ENCODE measurements around the gene SCG2.

Gene SCG2, protein sequence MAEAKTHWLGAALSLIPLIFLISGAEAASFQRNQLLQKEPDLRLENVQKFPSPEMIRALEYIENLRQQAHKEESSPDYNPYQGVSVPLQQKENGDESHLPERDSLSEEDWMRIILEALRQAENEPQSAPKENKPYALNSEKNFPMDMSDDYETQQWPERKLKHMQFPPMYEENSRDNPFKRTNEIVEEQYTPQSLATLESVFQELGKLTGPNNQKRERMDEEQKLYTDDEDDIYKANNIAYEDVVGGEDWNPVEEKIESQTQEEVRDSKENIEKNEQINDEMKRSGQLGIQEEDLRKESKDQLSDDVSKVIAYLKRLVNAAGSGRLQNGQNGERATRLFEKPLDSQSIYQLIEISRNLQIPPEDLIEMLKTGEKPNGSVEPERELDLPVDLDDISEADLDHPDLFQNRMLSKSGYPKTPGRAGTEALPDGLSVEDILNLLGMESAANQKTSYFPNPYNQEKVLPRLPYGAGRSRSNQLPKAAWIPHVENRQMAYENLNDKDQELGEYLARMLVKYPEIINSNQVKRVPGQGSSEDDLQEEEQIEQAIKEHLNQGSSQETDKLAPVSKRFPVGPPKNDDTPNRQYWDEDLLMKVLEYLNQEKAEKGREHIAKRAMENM

DNA sequence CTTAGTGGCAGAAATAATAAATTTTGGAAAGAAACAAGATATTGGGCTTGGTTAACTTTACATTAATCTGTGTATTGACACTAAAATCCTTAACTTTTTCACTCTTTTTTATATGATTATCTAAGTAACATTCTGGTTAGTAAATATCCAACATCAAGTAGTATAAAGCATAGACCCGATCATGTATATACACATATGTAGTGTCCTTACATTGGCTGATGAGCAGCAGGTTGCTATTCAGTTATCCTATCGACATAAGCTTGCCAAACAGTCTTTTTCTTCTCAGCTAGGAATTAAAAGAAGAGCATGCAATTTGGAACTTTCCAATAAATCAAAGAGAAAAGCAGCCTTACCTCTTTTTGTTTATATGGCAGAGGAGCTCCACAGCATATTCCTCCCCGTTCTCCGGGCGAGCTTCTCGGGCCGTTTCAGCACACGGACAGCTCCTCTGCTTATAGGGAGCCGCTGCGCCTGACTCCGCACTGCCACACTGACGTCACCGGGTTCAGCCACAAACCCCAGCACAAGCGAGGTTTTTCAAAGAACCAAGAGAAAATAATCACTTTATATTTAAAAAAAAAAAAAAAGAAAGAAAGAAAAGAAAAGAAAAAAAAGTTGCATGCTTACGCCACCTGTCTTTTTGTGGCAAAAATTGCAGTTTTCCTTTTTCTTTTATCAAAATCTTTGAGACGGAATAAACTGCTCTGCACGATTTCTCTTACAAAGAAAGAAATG lies at the start of gene SCG2:
Gene SCG2, minus strand, starts transcription at position 430 of the 735 bp plus-strand sequence. CDS start 3,079 bp downstream, outside the sequence.
- DNase-seq: peak; percentile 84 to 89

DNA sequence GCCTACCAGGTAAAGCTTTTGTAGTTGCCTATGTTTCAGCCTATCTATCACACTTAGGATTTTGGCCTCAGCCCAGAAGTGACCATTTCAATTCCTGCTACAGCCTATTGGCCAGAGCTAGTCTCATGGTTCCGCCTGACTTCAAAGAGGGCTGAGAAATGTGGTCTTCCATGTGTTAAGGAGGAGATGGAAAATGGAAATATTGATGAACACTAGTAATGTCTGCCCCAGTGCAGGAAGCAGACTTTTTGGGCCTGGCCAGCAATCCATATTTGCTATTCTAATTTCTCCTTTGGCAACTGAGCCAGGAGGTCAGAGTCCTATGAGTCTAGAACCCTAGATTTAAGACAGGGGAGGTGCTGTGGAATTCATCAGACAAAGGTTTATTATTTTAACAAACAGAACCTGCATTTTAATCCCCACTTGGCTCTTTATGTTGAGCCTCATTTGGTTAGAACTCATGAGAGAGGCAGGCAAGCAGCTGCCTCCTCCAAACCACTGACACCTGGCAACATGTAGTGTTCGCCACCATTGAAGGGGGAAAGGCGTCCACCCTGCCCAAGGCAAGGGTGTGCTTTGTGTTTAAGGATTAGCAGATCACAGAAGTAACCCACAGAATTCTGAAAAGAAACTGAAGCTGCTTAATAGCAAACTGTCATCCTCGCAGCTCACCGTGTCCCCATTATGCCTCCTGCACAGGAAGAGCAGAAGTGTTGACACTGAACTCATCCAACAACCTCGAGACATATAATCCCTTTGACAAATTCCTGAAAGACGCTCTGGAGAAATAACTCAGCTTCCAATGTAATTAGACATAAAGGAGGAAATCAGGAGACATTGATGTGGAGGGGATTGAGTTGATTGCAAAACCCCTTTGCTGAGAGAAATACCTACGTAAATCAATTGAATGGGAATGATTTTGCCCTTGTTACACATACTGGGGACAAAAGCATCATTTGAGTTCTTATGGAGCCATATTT lies 47.7 kb upstream of the SCG2 start:
- no peak for DNase-seq

GRCh38 chr2:223648755-223649154 lies 46.6 kb upstream of the SCG2 start:
- no peak for DNase-seq

DNA sequence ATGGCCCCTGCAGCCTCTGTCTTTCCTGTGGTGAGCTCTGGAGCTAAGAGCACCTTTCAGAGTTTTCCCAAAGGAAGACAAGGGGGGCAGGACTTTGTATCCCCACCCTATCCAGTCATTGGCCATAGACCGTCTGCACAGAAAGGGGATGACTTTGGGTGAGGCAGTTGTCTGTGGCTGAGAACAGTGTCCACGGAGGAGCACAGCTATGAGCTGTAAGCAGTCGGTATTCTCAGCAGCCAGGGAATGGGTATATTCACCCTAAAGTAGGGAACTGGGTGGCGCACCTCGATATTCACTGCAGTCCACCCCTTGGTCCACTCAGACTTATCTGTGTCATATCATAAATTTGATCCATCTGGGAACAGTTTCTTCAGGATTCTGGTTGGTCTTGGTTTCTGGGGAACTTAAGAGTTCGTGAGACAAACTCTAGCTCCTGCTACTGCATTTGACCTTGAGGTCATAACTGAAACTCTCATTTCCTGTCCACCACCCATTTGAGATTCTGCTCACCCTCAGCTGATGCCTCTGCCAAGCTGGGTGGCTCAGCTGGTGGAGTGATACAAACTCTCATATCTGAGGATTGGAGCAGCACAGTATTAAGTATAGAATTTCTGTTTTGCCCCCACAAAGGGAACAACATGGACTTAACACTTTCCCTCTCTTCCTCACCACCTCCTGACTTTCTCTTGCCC lies 45.2 kb upstream of the SCG2 start:
- no peak for DNase-seq

- DNase-seq: no peak
Observed at GRCh38 chr2:223644136-223644535, 42.0 kb upstream of the SCG2 start.

DNA sequence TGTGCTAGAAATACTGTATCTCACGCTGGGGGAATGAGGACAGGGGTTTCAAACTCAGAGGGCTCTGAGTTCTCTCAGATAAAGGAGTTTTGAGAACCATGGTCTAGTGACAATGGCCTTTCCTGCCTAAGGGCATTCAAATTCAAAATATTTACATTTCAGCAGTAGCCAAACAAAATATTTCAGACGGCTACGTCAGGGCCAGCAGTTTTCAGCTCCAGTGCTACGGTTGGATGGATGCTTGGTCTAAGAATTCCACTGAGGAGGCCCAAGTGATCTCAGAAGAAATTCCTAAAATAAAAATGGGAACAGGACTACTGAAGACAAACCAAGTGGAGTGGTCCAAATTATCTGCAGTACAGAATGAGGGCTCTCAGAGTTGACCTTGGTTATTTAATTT lies 41.1 kb upstream of the SCG2 start:
- DNase-seq: peak in 1 of 2 experiments; percentile 10

- no peak for DNase-seq
Observed at GRCh38 chr2:223642506-223642905, 40.3 kb upstream of the SCG2 start.

- DNase-seq: peak in 1 of 2 experiments; percentile 43
Observed at GRCh38 chr2:223641082-223641481, 38.9 kb upstream of the SCG2 start.

DNA sequence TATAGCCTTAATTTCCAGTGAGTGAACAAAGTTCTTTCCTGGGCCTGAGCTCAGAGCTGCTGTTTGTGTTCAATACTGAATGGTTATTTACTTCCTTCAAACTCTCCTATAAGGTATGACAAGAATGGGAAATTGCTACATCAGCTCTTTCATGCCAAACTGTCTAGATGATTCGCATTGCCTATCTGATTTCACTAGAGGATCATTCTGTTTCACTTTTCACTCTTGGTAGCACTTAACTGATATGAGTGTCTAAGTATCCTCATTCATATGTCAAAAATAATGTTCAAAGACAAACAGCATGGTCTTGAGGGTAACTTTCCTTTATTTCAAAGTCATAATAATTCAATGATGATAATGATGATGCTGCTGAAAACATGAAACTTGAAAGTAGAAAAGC lies 32.9 kb upstream of the SCG2 start:
- no peak for DNase-seq

DNA sequence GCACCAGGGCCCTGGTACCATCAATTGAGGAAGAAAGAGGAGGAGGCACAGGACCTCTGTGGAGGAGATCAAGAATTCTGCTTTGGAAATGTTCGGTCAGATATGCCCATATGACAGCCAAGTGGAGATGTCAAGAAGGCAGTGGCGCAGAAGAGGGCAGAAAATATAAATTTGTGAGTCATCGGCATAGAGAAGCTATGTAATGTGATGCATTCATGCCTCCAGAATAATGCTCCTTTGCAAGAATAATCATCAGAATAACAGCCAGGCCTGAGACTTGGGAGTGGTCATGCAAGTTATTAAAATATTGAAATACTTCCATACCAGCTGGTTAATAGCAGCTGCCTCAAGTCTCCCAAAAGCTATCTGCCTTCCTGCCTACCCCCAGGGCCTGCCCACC lies 32.1 kb upstream of the SCG2 start:
- DNase-seq: no peak

DNA sequence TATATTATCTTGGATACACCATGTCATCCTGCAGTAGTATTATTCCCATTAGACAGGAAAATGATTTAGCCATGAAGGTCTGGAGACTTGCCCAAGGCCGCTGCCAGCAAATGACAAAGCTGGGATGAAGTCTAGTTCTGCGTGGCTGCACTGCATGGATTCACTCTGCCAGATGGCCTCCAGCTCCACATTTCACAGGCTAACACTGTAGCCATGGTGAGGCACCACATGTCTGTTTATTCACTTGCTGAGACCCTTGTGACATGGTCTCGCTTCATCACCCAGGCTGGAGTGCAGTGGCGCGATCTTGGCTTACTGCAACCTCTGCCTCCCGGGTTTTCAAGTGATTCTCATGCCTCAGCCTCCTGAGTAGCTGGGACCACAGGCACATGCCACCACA lies 31.5 kb upstream of the SCG2 start:
- peak in 1 of 2 experiments; percentile 54 for DNase-seq

- no peak for DNase-seq
Observed at GRCh38 chr2:223632826-223633225, 30.7 kb upstream of the SCG2 start.

DNA sequence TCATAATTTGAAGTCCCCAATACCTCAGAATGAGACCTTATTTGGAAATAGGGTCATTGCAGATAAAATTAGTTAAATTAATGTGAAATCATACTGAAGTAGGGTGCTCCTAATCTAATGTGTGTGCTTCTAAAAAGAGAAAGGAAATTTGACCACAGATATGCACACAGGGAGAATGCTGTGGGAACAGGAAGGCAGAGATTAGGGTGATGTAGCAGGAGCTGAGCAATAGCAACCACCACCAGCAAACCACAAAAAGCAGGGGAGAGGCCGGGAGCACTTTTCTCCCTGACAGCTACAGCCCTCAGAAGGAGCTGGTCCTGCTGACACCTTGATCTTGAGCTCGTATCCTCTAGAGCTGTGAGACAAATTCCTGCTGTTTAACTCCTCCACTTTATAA lies 24.6 kb upstream of the SCG2 start:
- DNase-seq: no peak

DNA sequence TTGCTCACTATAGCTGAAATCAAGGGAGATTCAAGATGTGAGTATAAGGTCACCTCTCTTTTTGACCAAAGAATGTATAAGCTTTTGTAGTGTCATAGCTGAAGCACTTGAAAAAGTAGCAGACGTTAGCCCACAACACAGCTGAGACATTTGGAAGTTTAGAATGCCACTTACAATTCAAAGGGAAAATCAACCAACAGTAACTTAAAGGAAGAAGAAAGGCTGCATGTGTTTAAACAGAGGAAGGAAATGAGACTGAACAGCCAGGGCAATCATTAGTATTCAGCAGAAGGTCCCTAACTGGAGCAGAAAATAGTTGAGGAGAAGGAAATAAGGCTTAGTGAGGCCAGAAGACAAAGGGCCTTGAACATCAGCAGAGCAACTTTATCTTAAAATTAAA lies 23.5 kb upstream of the SCG2 start:
- DNase-seq: no peak

DNA sequence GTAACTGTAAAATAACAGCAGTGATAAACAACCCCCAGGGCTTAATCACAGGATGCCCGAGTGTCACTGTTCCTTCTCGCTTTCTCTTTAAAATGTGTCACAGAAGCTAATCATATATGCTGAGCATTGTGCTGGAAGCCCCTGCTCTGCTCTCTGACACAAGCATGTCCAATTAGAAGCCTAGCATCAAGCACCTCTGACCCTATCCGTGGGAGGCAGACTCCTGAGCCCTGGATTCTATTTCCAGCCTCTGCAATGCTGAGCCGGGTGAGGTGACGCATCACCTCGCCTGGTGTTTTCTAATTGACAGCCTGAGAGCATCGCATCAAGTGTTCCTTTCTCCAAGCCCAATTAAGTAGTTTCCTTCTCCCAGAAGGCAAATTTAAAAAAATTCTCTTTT lies 19.7 kb upstream of the SCG2 start:
- DNase-seq: no peak

DNA sequence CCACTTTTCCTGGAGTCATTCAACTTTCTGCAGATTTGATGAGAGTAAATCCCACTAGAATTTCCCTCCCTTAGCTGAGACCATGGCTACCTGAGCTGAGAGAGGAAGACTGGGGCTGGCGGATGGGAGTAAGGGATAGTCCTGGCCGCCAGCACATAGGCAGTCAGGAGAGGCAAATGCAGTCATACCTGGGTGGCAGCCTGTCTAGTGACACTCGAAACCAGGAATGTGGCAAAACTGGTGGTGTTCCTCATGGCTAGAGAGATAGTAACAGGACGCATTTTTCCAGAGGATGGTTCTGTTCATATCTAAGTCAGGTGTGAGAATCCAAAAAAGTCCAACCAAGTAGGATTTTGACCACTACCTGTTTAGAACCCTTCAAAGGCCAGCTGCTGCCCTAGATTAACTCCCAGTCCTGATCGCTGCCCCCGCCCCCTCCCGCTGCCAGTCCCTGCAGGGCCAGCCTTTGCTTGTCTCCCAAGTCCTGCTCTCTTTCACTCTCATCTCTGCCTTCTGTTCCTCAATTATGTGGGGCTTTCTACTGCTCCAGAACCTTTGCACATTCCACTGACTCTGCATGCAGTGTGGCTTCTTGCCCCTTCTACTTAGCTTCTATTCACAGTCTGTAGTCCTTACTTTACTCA lies 17.4 kb upstream of the SCG2 start:
- DNase-seq: no peak

DNA sequence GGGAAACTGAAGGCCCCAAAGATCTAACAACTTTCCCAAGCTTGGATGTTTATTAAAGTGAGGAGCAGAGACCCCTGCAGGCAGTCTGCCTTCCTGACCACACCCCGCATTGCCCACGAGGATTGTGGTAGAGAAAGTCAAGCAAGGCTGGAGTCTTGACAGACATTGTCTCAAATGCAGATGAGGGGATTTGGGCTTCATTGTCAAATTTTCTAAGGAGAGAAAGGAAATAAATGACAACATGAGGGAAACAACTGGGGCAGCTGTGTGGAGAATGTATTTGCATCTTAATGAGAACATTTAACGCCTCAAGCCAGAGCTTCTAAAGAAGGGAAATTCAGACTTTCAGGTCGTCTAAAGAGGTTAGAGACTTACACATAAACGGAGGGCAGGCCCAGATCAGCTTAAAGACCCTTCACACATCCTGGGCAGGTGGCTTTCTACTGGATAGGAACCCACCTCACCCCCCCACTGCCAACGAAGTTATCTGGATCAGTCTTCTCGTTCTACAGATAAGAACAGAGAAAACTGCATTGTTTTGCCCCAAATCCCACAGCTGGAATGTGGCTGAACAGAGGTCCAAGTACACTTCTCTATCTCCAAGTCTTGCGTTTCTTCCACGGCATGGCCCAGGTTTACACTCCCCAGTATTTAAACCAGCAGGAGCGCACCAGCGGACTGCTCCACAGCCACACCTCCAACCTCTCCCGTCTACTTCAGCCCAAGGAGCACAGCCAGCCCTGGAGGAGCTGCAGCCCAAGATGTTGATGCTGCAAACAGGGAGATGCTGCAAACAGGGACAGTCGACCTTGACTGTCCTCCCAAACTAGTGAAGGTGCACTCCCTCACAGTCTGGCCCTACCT lies 16.2 kb upstream of the SCG2 start:
- DNase-seq: no peak

GRCh38 chr2:223614534-223614933 lies 12.4 kb upstream of the SCG2 start:
- DNase-seq: no peak

- peak; percentile 89 to 93 for DNase-seq
Observed at GRCh38 chr2:223613017-223613950, 11.1 kb upstream of the SCG2 start.

Data from NCI-H2081 (cell line).